ENCODE results near the gene COX6B1.
"Not testable (repeated sequence)": the region's sequence is repeated elsewhere in the genome, so short reads cannot be mapped to it uniquely, and the experiment has no call there.

COX6B1 gene

DNA sequence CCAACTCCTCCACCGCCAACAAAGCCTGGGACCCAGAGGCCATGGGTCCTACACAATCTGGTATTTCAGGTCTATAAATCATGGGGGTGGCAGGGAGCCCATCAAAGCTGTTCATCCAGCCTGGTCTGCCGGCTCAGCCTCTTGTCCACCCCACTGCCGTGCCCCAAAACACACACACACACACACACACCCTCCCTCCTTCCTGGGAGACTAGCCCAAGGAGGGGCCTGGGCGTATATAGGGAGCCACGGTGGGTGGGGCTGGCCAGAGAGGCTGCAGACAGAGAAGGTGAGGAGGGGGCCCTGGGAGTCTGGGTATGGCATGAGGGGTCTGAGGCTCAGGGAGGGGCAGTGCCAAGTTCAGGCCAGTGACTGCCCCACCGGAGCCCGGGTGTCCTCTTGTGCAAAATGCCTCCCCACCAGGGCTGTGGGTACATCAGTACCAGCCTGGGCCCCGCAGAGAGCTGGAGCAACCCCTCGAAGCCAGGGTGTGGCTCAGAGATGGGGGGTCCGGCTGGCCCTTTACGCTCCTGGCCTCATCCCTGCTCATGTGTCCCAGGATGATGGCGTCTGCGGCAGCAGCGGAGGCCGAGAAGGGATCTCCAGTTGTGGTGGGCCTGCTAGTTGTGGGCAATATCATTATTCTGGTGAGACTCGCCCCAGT lies 18.3 kb downstream of the COX6B1 start, which contains the start of gene UPK1A:
TSS of gene UPK1A (plus strand) at position 267 of the 663 bp plus-strand sequence. CDS start at position 563, 296 bp downstream.
- DNase-seq: no peak

DNA sequence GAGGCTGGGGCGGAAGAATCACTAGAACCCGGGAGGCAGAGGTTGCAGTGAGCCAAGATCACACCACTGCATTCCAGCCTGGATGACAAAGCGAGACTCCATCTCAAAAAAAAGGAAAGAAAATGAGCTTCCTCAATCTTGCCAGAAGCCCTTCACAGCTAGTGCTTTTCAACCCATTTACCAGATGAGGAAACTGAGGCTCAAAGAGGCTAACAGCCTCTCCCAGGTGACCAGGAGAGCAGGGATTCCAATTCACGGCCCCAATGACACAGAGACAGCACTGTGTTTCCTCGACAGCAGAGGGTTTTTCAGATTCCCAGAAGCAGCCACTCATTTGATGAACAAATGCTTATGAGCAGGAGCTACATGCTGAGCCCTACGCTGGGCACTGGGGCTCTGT lies 21.4 kb downstream of the COX6B1 start:
- DNase-seq: no peak

DNA sequence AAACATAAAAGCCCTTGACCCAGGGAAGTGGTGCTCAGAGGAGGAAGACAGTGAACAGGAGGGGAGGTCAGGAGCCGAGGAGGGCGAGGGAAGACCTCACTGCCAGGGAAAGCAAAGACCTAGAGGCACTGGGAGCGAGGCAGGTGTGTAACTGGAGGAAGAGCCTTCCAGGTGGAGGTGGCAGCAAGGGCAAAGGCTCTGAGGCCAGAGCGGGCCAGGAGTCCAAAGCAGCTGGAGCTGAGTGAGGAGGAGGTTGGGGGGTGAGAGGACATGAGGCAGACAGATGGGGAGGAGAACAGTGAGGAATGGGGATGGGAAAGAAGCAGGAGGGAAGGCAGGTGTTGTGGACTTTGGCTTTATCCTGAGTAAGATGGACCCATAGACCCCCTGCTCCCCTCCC lies 21.9 kb downstream of the COX6B1 start:
- DNase-seq: no peak

DNA sequence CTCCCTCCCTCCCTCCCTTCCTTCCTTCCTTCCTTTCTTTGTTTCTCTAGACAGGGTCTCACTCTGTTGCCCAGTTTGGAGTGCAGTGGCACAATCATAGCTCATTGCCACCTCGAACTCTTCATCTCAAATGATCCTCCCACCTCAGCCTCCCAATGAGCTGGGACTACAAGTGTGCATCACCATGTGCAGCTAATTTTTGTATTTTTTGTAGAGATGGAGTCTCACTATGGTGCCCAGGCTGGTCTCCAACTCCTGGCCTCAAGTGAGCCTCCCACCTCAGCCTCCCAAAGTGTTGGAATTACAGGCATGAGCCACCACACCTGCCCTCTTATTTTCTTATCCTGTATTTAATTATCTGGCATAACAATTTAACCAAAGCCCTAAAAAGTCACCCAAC lies 22.6 kb downstream of the COX6B1 start:
- DNase-seq: no peak

DNA sequence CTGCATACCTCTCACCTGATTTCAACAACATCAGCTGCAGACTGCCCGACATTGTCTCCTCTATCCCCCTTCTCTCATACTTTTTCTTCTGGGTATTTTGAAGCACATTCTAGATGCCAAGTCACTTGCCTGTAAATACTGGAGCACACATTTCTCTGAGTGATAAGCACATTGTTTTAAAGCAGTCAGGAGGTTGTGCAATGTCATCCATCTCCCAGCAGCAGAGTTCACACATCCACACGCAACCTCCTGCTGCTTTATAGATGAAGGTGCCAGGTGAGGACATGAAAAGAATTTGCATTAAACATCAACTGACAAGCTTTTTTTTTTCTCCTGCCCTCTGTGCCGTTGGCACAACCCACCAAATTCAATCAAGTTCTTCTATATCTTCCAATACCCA lies 23.7 kb downstream of the COX6B1 start:
- DNase-seq: no peak

DNA sequence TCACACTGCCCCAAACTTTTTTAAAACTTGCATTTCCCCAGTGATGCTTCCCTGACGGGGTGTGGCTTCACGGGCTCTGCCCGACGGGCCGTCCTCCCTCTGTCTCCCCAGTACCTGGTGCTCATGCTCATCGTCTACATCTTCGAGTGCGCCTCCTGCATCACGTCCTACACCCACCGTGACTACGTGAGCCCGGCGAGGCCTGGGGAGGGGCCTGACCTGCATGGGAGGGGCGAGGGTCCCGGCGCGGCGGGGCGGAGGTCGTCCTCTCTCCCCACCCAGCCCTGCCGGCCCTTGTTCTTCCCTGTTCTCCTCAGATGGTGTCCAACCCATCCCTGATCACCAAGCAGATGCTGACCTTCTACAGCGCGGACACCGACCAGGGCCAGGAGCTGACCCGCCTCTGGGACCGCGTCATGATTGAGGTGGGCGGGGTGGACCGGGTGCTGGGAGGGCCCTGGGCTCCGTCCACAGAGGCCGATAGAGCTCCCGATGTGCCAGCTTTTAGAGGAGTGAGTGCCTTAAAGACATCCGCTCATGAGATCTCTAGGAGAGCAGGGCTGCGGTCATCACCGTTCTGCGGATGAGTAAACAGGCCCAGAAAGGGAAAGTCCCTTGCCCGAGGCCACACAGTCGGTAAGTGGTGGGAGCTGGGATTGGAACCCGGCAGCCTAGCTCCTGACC lies 25.1 kb downstream of the COX6B1 start:
- DNase-seq: peak; percentile 9

DNA sequence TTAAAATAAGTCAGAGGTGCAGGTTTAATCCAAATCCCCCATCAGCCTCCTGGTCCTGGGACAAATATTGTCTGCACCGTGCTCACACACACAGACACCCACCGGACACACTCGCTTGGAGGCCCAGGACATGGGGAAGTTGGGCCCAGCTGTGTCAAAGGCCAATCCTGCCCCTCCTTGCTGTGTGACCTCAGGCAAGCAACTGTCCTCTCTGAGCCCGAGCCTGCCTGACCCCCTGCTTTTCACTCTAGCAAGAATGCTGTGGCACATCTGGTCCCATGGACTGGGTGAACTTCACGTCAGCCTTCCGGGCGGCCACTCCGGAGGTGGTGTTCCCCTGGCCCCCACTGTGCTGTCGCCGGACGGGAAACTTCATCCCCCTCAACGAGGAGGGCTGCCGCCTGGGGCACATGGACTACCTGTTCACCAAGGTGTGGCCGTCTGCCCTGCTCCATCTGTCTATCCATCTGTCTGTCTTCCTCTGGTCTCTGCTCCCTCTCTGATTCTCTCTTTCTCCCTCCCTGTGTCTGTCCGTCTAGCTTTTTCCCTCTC lies 27.5 kb downstream of the COX6B1 start:
- no peak for DNase-seq

DNA sequence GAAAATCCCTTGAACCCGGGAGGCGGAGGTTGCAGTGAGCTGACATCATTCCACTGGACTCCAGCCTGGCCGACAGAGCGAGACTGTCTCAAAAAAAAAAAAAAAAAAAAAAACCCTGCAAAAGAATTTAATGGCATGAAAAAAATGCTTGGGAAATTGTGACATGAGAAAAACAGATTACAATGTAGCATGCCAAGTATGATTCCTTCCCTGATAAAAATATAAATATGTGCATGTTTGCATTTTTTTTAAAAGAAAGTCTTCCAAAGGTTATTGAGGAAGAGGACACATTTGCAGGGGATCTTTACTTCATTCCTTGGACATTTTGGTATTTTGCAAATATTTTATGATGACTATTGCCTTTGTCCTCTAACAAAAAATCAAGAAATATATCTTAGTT lies 41.7 kb downstream of the COX6B1 start:
- no peak for DNase-seq

DNA sequence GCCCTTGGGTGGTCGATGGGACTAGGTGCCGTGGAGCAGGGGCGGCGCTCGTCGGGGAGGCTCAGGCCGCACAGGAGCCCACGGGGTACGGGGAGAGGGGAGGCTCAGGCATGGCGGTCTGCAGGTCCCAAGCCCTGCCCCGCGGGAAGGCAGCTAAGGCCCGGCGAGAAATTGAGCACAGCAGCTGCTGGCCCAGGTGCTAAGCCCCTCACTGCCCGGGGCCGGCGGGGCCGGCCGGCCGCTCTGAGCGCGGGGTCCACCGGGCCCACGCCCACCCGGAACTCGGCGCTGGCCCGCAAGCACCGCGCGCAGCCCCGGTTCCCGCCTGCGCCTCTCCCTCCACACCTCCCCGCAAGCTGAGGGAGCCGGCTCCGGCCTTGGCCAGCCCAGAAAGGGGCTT lies 43.0 kb downstream of the COX6B1 start:
- DNase-seq: not testable (repeated sequence)

DNA sequence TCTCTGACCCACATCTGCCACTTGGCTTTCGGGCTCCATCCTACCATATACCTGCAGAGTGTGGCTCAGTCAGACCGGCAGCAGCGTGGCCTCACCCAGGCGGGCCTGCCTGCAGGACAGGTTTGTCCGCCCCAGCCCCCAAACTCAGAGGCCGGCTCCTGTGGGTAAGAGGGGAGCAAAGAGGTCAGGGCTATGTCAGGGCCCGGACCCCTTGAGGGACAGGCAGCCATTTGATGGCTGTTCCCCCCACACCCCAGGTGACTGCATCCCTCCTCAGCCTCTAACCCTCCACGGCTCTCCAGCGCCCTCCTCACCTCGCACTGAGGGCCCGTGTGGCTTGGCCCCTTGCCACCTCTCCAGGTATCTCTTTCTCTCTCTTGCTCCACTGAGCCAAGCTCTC lies 43.9 kb downstream of the COX6B1 start:
- no peak for DNase-seq

DNA sequence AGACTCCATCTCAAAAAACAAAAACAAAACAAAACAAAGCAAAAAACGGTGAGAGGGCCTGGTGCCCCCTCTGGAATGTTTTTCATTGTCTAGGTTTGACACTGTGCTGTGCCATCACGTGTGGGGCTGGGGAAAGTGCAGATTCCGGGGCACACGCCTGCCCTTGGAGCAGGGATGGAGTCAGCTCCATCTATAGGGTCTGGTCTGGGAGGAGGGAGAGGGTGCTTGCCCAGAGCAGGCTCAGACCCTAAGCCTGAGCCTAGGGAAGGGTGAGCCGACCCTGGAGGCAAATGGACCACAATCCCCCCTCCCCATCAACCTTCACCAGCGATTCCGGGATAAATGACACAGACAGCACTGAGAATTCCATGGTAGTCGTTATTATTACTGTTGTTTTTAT lies 45.3 kb downstream of the COX6B1 start:
- no peak for DNase-seq

DNA sequence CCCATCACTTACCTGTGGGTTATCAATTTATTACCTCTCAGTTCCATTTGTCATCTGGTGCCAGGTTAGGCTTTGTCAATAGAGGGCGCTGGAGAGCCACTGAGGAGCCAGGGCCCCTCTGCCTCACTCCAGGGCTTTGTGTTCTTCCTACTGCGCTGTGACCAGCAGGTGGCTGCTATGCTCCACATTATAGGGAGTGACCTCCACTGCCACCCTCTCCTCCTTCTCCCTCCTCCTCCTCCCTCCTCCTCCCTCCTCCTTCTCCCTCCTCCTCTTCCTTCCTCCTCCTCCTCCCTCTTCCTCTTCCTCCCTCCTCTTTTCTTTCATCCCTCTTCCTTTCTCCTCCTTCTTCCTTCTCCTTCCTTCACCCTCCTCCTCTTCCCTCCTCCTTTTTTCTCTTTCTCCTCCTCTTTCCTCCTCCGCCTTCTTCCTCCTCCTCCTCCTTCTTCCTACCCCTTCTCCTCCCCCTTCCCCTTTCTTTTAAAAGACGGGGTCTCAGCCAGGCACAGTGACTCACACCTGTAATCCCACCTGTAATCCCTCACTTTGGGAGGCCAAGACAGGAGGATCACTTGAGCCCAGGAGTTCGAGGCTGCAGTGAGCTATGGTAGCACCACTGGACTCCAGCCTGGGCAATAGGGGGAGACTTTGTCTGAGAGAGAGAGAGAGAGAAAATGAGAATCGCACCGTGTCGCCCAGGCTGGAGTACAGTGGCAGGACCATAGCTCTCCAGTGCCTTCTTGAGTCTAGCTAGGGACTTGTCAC lies 45.9 kb downstream of the COX6B1 start:
- peak; percentile 86 for DNase-seq

DNA sequence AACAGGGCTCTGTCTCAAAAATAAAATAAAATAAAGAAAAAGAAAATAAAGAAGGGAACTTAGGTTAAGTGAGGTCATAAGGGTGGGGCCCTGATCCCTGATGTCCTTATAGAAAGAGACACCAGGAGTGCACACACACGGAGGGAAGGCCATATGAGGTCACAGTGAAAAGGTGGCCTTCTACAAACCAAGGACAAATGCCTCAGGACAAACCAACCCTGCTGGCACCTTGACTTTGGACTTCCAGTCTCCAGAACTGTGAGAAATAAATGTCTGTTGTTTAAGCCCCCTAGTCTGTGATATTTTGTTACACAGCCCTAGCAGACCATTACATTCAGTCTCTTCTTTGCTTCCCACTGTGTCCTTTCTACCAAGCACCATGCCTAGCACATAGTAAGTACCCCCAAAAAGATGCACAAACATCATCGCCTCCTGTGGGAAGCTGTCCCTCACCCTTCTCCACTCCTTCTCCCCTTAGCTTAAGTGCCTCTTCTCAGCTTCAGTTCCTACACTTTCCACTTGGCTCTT lies 47.8 kb downstream of the COX6B1 start:
- no peak for DNase-seq

DNA sequence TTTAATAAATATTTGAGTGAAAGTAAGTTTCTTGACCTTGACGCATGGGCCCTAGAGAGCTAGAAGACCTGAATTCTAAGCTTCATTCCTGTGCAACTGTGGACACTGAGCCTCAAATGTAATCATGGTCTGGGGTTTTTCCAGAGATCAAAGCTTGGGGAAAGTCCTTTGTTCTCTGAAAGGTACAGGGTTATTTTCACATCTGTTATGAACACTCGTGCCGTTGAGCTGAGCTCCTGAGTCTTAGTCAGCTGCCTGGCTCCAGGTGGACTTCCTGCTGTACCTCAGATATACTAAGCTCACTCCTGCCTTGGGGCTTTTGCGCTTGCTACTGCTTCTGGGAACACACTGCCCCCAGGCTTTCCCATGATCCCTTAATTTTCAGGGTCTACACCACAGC lies 48.7 kb downstream of the COX6B1 start:
- no peak for DNase-seq

DNA sequence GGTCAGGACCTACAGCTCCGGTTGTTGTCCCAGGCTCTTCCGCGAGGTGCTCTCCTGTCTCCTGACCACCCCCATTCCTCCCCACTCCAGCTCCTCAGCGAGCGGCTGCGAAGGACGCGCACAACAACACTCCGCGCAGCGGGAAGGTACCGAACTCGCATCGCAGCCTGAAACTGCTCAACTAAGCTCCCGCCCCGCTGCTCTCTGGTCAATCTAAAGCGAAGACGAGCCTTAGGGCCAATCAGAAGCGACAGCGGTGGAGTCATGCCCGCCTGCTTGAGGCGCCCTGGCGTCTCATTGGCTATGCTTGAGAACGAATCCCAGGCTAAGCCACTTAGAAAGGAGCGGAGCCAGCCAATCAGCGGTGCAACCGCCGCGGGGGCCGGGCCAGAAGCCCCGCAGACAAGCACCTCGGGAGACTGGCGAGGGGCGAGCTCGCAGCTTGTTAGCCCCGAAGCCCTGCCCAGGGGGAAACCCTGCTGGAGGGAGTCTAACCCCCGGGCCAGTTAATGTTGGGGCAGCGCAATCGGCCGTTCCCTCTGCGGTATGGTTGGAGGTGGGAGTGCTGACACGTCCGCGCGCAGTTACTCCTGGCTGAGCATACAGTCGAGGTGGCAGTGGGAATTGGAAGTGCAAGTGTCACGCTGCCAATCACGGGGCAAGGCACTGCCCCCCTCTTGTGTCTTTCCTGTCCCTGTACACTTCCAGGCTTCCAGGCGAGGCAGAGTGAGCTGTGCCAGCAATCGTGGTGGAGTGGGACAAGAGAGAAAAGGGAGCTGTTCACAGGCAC lies 54.3 kb downstream of the COX6B1 start:
- peak; percentile 97 for DNase-seq

DNA sequence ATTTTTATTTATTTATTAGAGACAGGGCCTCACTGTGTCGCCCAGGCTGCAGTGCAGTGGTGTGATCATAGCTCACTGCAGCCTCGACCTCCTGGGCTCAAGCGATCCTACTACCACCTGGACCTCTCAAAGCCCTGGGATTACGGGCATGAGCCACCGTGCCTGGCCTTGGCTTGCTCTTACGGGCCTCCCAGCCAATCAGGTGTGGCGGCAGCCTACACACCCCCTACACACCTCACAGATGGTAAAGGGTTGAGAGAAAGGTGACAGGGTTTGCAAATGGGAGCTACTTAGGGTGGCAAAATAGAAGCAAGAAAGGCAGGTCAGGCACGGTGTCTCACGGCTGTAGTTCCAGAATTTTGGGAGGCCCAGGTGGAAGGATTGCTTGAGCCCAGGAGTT lies 55.2 kb downstream of the COX6B1 start:
- no peak for DNase-seq

DNA sequence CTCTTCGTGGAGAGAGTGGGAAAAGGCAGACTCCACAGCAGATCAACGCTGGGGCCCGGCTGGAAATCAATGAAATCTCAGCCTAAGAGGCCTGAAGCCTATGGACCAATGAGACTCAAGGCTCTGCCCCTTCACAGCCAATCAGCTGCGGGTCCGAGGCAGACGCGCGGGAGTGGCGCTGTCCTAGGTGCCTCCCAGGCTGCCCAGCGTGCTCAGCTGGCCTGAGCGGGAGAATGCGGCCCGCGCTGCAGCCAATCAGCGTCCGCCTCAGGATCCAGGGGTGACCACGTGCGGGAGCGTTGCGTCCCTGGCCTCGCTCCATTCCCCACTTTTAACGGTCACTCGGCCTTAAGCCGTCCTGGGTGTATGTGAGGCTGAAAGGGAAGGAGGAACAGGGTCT lies 56.1 kb downstream of the COX6B1 start, which contains the start of gene ZBTB32:
TSS of gene ZBTB32 (plus strand) at position 341 of the 400 bp plus-strand sequence. CDS start 10,069 bp downstream, outside the sequence.
- no peak for DNase-seq

All from NCI-H1436 (cell line).